ENCODE results near the gene VAMP2. TPM values are rescaled to one million over a fixed set of nuclear protein-coding genes. Genes with fewer than 3 reads are reported as not detected.
A peak's percentile ranks its signal among the peaks of the same experiment; 100 is the strongest.

VAMP2 gene
- total and polyA plus RNA-seq, 7 experiments from 2014 or later, result 75.0 to 256 (median 209) TPM

DNA sequence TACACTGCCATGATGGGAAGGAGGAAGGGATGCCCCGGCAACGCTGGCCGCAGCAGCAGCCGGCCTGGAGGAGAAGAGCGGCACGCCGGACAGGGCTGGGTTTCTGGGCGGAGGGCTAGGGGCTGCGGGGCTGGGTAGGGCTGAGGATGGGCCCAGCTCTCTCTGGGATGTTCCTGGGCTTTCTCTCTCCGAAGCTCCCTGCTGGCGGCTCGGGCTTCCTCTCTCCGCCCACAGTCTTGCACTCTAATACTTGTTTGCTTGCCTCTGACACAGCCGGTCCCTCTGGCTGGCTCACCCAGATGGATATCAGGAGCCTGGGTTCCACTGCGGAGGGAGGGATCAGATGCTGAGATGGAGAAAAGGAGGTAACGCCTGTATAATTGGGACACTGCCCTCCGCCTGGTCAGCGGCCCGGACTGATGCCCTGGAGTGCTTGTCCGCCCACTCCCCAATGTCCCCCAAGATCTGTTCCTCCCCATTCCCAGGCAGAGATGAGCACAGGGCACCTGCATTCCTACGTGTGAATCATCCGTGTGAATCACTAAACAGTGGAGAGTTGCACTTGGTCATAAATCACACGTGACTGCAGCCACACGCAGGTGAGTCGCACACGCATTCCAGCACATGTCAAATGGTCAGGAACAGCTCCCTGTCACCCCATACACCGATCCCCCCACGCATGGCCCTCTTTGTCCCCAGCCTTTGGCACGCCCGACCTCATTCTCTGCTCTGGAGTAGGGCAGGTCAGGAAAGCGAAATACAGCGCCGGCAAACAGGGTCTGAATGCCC is 44.6 kb downstream of the VAMP2 start, which contains the start of gene ALOXE3:
ALOXE3 (minus strand) TSS at position 535 of the 789 bp plus-strand sequence; CDS start at position 11, 524 bp downstream.
- peak within 1 kb of the TSS; percentile 88 to 99 (median 94) for H3K4me3 Mint-ChIP-seq

DNA sequence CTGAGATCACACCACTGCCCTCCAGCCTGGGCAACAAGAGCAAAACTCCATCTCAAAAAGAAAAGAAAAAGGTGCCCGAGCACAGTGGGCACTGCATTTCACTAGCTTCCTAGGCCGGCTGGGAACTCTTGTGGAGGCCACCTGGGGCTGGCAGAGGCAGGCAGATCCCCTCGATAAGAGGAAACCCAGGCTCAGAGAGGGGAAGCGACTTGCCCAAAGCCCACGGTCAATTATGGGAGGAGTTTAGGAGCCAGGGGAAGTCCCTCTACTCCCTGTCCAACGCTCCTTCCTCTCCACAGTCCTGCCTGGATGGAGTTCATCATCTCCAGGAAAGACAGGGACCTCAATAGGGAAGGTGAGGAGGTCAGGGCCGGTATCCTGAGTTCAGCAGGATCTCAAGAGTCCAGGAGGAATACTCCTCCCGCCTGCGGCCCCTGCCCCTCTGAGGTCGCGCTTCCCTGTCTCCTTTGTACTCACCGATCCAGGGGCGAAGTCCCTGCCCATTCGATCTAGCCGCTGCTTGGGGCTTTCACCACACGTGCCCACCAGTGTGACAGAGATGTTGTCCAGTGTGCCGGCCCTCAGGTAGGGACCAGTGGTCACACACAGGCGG is 45.3 kb downstream of the VAMP2 start:
- peak overlapping the region in 3 of 9 donors; percentile 56 to 100 (median 94) for H3K27ac Mint-ChIP-seq
- peaks cover 17 to 48% (median 38%) of the 10 kb centered on the region in 7 donors for H3K4me1 Mint-ChIP-seq
- ATAC-seq (no peak), DNase-seq (peak in 1 of 9 donors; percentile 8)
- Histone ChIP-seq H3K9me3 (ENCODE audit: control insufficient read depth in 2 of 3, low read length in 3 of 3) (no peaks in the 10 kb centered on the region), H3K4me1 (ENCODE audit: control insufficient read depth in 2 of 2, insufficient read depth in 2 of 2, low read length in 2 of 2) (peaks cover 31 to 32% of the 10 kb centered on the region in 2 donors), H3K27me3 (ENCODE audit: control insufficient read depth in 2 of 2, insufficient read depth in 2 of 2, low read length in 2 of 2) (peaks cover 0 to 15% of the 10 kb centered on the region in 2 donors), H3K36me3 (ENCODE audit: control insufficient read depth in 2 of 3, insufficient read depth in 3 of 3, low read length in 3 of 3) (no peaks in the 10 kb centered on the region), H3K27ac (ENCODE audit: low read depth, low read length) (peak overlapping the region; percentile 64), H3K4me3 (ENCODE audit: low read length) (peak overlapping the region; percentile 95)
- peak overlapping the region; percentile 88 to 99 (median 94) for H3K4me3 Mint-ChIP-seq
- H3K27me3 Mint-ChIP-seq, result peaks cover 14 to 77% (median 45%) of the 10 kb centered on the region in 5 donors
- intact Hi-C loops (cut with micrococcal nuclease), result no loop called here
- H3K9me3 Mint-ChIP-seq, result peaks cover 0 to 25% (median 0%) of the 10 kb centered on the region in 11 donors
- peaks cover 0 to 9% (median 0%) of the 10 kb centered on the region in 5 donors for H3K36me3 Mint-ChIP-seq
- ChIA-PET CTCF (interaction anchor here (2.8 to 13.2 kb wide), 6 partner anchors 8 to 43 kb away, joined by 9 to 248 read pairs (median 22); partner anchors contain the start of gene ALOX12B), POLR2A (interaction anchor here (0.7 to 4.8 kb wide), 13 partner anchors 8 to 260 kb away, joined by 3 to 55 read pairs (median 4); partner anchors contain the start of genes BORCS6, CTC1 and NAA38)

More for the DNA sequence above, 44.6 kb downstream of the VAMP2 start, which contains the start of gene ALOXE3:
- peaks cover 13 to 76% (median 41%) of the 10 kb centered on the region in 5 donors for H3K27me3 Mint-ChIP-seq
- H3K36me3 ChIP-seq (ENCODE audit: control insufficient read depth in 2 of 3, insufficient read depth in 3 of 3, low read length in 3 of 3), result no peaks in the 10 kb centered on the region
- H3K36me3 Mint-ChIP-seq, result peaks cover 0 to 9% (median 0%) of the 10 kb centered on the region in 5 donors
- H3K9me3 ChIP-seq (ENCODE audit: control insufficient read depth in 2 of 3, low read length in 3 of 3), result no peaks in the 10 kb centered on the region
- peak within 1 kb of the TSS; percentile 95 for H3K4me3 ChIP-seq (ENCODE audit: low read length)
- H3K27ac Mint-ChIP-seq, result peak within 1 kb of the TSS; percentile 92 to 100 (median 99)
- CTCF ChIA-PET, result interaction anchor here (1.0 to 13.2 kb wide), 16 partner anchors 9 to 177 kb away, joined by 3 to 248 read pairs (median 12); partner anchors contain the start of genes ALOX12B, BORCS6 and SLC25A35
- H3K4me1 Mint-ChIP-seq, result peaks cover 20 to 53% (median 45%) of the 10 kb centered on the region in 7 donors
- peaks cover 0 to 12% of the 10 kb centered on the region in 2 donors for H3K27me3 ChIP-seq (ENCODE audit: control insufficient read depth in 2 of 2, insufficient read depth in 2 of 2, low read length in 2 of 2)
- peak within 1 kb of the TSS; percentile 64 for H3K27ac ChIP-seq (ENCODE audit: low read depth, low read length)
- H3K4me1 ChIP-seq (ENCODE audit: control insufficient read depth in 2 of 2, insufficient read depth in 2 of 2, low read length in 2 of 2), result peaks cover 37 to 38% of the 10 kb centered on the region in 2 donors
- ATAC-seq, result no peak
- POLR2A ChIA-PET, result interaction anchor here (1.0 to 4.8 kb wide), 15 partner anchors 8 to 129 kb away, joined by 4 to 55 read pairs (median 12); partner anchors contain the start of genes BORCS6, CTC1 and TMEM107
- peaks cover 0 to 25% (median 0%) of the 10 kb centered on the region in 11 donors for H3K9me3 Mint-ChIP-seq
- peak in 1 of 9 donors; percentile 16 for DNase-seq
- intact Hi-C loops (cut with micrococcal nuclease), result loop anchor here (1.0 to 2.0 kb wide), 10 partner anchors 8 to 431 kb away; partner anchors contain the start of genes KDM6B (in 1 of the 2), NAA38 (in 1 of the 2), RPL26 (in 1 of the 2) and SLC25A35 (in 1 of the 2)

DNA sequence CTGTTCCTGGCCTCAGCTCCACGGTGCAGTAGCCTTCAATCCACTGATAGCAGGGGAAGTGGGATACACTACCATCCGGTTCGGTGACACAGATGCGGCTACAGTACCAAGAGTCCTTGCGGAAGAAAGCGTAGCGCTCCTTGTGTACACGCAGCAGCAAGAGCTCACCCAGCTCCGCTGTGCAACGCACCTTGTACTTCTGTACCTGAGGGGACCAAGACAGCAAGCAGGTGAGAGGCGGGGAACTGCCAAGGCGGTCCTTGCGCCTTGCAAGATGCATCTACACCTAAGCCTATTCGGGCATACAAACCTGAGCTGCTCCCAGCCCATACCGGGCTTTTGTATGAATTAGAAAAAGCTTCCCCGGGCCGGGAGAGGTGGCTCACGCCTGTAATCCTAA is 46.0 kb downstream of the VAMP2 start:
- H3K36me3 ChIP-seq (ENCODE audit: control insufficient read depth in 2 of 3, insufficient read depth in 3 of 3, low read length in 3 of 3), result no peaks in the 10 kb centered on the region
- H3K9me3 ChIP-seq (ENCODE audit: control insufficient read depth in 2 of 3, low read length in 3 of 3), result no peaks in the 10 kb centered on the region
- H3K4me3 ChIP-seq (ENCODE audit: low read length), result no peak overlapping the region
- Mint-ChIP-seq H3K9me3 (peaks cover 0 to 25% (median 0%) of the 10 kb centered on the region in 11 donors), H3K36me3 (peaks cover 0 to 9% (median 0%) of the 10 kb centered on the region in 5 donors), H3K27ac (peak overlapping the region in 1 of 9 donors; percentile 31), H3K4me1 (peaks cover 17 to 45% (median 36%) of the 10 kb centered on the region in 7 donors), H3K27me3 (peaks cover 14 to 80% (median 45%) of the 10 kb centered on the region in 5 donors), H3K4me3 (peak overlapping the region in 8 of 10 donors; percentile 29 to 96 (median 64))
- H3K27ac ChIP-seq (ENCODE audit: low read depth, low read length), result no peak overlapping the region
- intact Hi-C loops (cut with micrococcal nuclease), result no loop called here
- ChIA-PET POLR2A (interaction anchor here (0.7 to 4.8 kb wide), 11 partner anchors 10 to 259 kb away, joined by 3 to 55 read pairs (median 4); partner anchors contain the start of genes BORCS6, CTC1 and NAA38), CTCF (interaction anchor here (0.6 to 13.2 kb wide), 6 partner anchors 12 to 294 kb away, joined by 3 to 248 read pairs (median 6); partner anchors contain the start of gene ALOX12B)
- peaks cover 24 to 28% of the 10 kb centered on the region in 2 donors for H3K4me1 ChIP-seq (ENCODE audit: control insufficient read depth in 2 of 2, insufficient read depth in 2 of 2, low read length in 2 of 2)
- no peak for ATAC-seq
- DNase-seq, result peak in 1 of 9 donors; percentile 8
- H3K27me3 ChIP-seq (ENCODE audit: control insufficient read depth in 2 of 2, insufficient read depth in 2 of 2, low read length in 2 of 2), result peaks cover 0 to 12% of the 10 kb centered on the region in 2 donors

DNA sequence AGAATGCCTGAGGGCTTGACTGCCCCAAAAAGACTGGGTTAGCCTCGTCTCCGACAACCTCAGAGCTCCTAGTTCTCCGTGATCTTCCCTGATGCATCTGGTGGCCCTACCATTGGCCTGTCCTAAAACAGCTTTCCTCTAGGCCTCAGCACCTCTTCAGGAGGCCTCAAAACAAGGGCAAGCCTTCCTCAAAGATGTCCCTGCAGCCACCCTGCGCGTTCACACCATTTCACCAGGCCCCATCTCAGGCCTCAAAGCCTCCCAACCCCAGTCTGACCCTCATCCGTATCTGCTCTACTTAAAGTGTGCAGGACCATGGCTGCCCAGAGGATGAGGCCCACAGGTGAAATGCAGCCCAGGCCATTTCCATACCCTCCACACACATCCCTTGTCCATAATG is 51.8 kb downstream of the VAMP2 start:
- peak overlapping the region in 3 of 9 donors; percentile 48 to 82 (median 62) for H3K27ac Mint-ChIP-seq
- H3K4me1 Mint-ChIP-seq, result peaks cover 0 to 8% (median 5%) of the 10 kb centered on the region in 7 donors
- Histone ChIP-seq H3K9me3 (ENCODE audit: control insufficient read depth in 2 of 3, low read length in 3 of 3) (no peaks in the 10 kb centered on the region), H3K27ac (ENCODE audit: low read depth, low read length) (no peak overlapping the region), H3K27me3 (ENCODE audit: control insufficient read depth in 2 of 2, insufficient read depth in 2 of 2, low read length in 2 of 2) (peaks cover 0 to 10% of the 10 kb centered on the region in 2 donors), H3K4me3 (ENCODE audit: low read length) (no peak overlapping the region), H3K36me3 (ENCODE audit: control insufficient read depth in 2 of 3, insufficient read depth in 3 of 3, low read length in 3 of 3) (no peaks in the 10 kb centered on the region), H3K4me1 (ENCODE audit: control insufficient read depth in 2 of 2, insufficient read depth in 2 of 2, low read length in 2 of 2) (peaks cover 0 to 4% of the 10 kb centered on the region in 2 donors)
- DNase-seq, result no peak
- peak overlapping the region in 8 of 10 donors; percentile 25 to 81 (median 64) for H3K4me3 Mint-ChIP-seq
- CTCF ChIA-PET, result interaction anchor here (0.6 to 13.2 kb wide), 17 partner anchors 8 to 190 kb away, joined by 3 to 248 read pairs (median 4); partner anchors contain the start of genes ALOX12B and ALOXE3
- no peaks in the 10 kb centered on the region for H3K9me3 Mint-ChIP-seq
- peaks cover 14 to 52% (median 34%) of the 10 kb centered on the region in 5 donors for H3K27me3 Mint-ChIP-seq
- POLR2A ChIA-PET, result interaction anchor here (0.6 to 3.8 kb wide), 11 partner anchors 8 to 185 kb away, joined by 3 to 36 read pairs (median 6); partner anchors contain the start of genes ALOXE3, CNTROB, SLC25A35 and TRAPPC1
- intact Hi-C loops (cut with micrococcal nuclease), result loop anchor here (1.0 to 2.0 kb wide), 6 partner anchors 7 to 51 kb away; partner anchors contain the start of gene ALOXE3 (in 1 of the 2)
- no peaks in the 10 kb centered on the region for H3K36me3 Mint-ChIP-seq
- ATAC-seq, result no peak

DNA sequence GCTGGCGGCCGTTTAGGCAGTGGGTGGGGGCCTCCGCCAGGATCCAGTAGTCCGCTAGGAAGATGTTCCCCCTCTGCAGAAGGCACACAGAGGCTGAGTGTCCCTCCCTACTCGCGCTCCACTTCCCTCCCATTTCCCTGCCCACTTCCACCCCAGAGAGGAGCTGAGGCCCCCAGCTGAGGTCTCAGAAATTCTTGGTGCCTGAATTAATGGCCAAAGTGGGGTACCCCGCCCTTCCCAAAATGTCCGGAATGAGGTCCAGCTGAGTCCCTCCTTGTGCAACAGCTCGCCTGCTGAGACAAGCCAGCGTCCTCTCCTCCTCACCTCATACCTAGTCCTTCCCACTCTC is 52.3 kb downstream of the VAMP2 start:
- H3K4me3 ChIP-seq (ENCODE audit: low read length), result peak overlapping the region; percentile 73
- H3K27ac ChIP-seq (ENCODE audit: low read depth, low read length), result peak overlapping the region; percentile 42
- Mint-ChIP-seq H3K4me3 (peak overlapping the region in 9 of 10 donors; percentile 22 to 81 (median 66)), H3K27ac (peak overlapping the region in 3 of 9 donors; percentile 46 to 62 (median 48)), H3K9me3 (no peaks in the 10 kb centered on the region), H3K27me3 (peaks cover 10 to 48% (median 29%) of the 10 kb centered on the region in 5 donors), H3K4me1 (peaks cover 0 to 8% (median 5%) of the 10 kb centered on the region in 7 donors), H3K36me3 (no peaks in the 10 kb centered on the region)
- no peak for ATAC-seq
- ChIA-PET POLR2A (interaction anchor here (0.5 to 3.8 kb wide), 17 partner anchors 8 to 185 kb away, joined by 3 to 36 read pairs (median 5); partner anchors contain the start of genes ALOXE3, CNTROB, HES7 and SLC25A35), CTCF (interaction anchor here (0.6 to 13.2 kb wide), 21 partner anchors 9 to 636 kb away, joined by 3 to 248 read pairs (median 4); partner anchors contain the start of genes ALOX12B and ALOXE3)
- H3K27me3 ChIP-seq (ENCODE audit: control insufficient read depth in 2 of 2, insufficient read depth in 2 of 2, low read length in 2 of 2), result peaks cover 0 to 10% of the 10 kb centered on the region in 2 donors
- intact Hi-C loops (cut with micrococcal nuclease), result loop anchor here (1.0 to 2.0 kb wide), 6 partner anchors 8 to 50 kb away; partner anchors contain the start of gene ALOXE3 (in 1 of the 2)
- no peaks in the 10 kb centered on the region for H3K9me3 ChIP-seq (ENCODE audit: control insufficient read depth in 2 of 3, low read length in 3 of 3)
- peaks cover 0 to 4% of the 10 kb centered on the region in 2 donors for H3K4me1 ChIP-seq (ENCODE audit: control insufficient read depth in 2 of 2, insufficient read depth in 2 of 2, low read length in 2 of 2)
- no peaks in the 10 kb centered on the region for H3K36me3 ChIP-seq (ENCODE audit: control insufficient read depth in 2 of 3, insufficient read depth in 3 of 3, low read length in 3 of 3)
- DNase-seq, result no peak
